ENCODE measurements around the gene MYLK.

- no peak for TF ChIP-seq CTCF (IDR thresholded peaks at IDR 0.05; ENCODE audit: insufficient read depth, low read length)
- no peak for TF ChIP-seq SPI1 (IDR thresholded peaks at IDR 0.05; ENCODE audit: borderline replicate concordance, low read depth)
- no peak for TF ChIP-seq REST (IDR thresholded peaks at IDR 0.05; ENCODE audit: insufficient replicate concordance, low read depth)
- no peak for TF ChIP-seq GABPA (IDR thresholded peaks at IDR 0.05; ENCODE audit: low read depth)
- no peak for TF ChIP-seq POLR2AphosphoS5 (IDR thresholded peaks at IDR 0.05; ENCODE audit: low read depth)
Observed at GRCh38 chr3:123799544-123800361, 84.4 kb downstream of the MYLK start.

Measured in HL-60 (cell line).